MV-4-11 (cell line): ENCODE results near the gene PSMB9.

Experiments used
- DNase-seq: peaks from one replicate; lab custom pipeline; 2025; lab: John Stamatoyannopoulos, UW

Gene PSMB9

GRCh38 chr6:32840604-32841246 is 13.3 kb upstream of the PSMB9 start:
- DNase-seq, result no peak

- DNase-seq, result no peak
These were observed 11.9 kb upstream of the PSMB9 start for GRCh38 chr6:32842021-32842650.

- no peak for DNase-seq
These were observed 11.3 kb upstream of the PSMB9 start for GRCh38 chr6:32842690-32843089.

- peak; percentile 33 for DNase-seq
These were observed 10.5 kb upstream of the PSMB9 start for GRCh38 chr6:32843331-32843978.

GRCh38 chr6:32843979-32844838 is 9.8 kb upstream of the PSMB9 start, which contains the start of gene PSMB8:
Gene PSMB8, minus strand, starts transcription at chr6:32844047. Its CDS starts 51 bp downstream, at chr6:32843996.
- DNase-seq, result peak; percentile 94

- DNase-seq, result no peak
These were observed 9.1 kb upstream of the PSMB9 start for GRCh38 chr6:32844839-32845383.

GRCh38 chr6:32845384-32845884 is 8.6 kb upstream of the PSMB9 start:
- DNase-seq, result peak; percentile 65

- DNase-seq, result no peak
These were observed 7.0 kb upstream of the PSMB9 start for GRCh38 chr6:32847004-32847403.

GRCh38 chr6:32847795-32848194 is 6.2 kb upstream of the PSMB9 start:
- DNase-seq, result no peak

GRCh38 chr6:32849126-32849525 is 4.9 kb upstream of the PSMB9 start:
- DNase-seq, result no peak

- no peak for DNase-seq
These were observed 3.0 kb upstream of the PSMB9 start for GRCh38 chr6:32851025-32851424.

GRCh38 chr6:32852018-32852843 is 1.8 kb upstream of the PSMB9 start:
- DNase-seq, result no peak

- no peak for DNase-seq
These were observed 1.0 kb upstream of the PSMB9 start for GRCh38 chr6:32852844-32853540.

GRCh38 chr6:32854376-32855178 is 585 bp downstream of the PSMB9 start:
- peak; percentile 60 for DNase-seq

GRCh38 chr6:32855467-32856174 is 1.6 kb downstream of the PSMB9 start:
- no peak for DNase-seq

- no peak for DNase-seq
These were observed 3.3 kb downstream of the PSMB9 start for GRCh38 chr6:32857156-32857891.

GRCh38 chr6:32858194-32858593 is 4.2 kb downstream of the PSMB9 start:
- no peak for DNase-seq

GRCh38 chr6:32860674-32861073 is 6.7 kb downstream of the PSMB9 start:
- no peak for DNase-seq
